Esophagus muscularis mucosa (tissue), 4 donors: ENCODE data around the gene BBS1. TPM values are rescaled to one million over a fixed set of nuclear protein-coding genes. Genes with fewer than 3 reads are reported as not detected.

Source experiments
- DNase-seq: peaks from one replicate; pipeline ENCODE4 v3.0.0-alpha.2; 2017; ENCODE audit errors: extremely low spot score
- H3K27ac ChIP-seq, 4 donors: fragments of 200-600 bp; sonication (generic); replicated peaks in 1 of 4; 1 replicate in 3 of 4; 2 replicates in 1 of 4; pipeline ENCODE4 v1.5.1; 2016 to 2019; ENCODE audit warnings: mild to moderate bottlenecking in 1 of 4
- H3K27me3 ChIP-seq, 4 donors: fragments of 200-600 bp; sonication (generic); one replicate each; pipeline versions ENCODE4 v1.5.1 to v1.6.0; 2016 to 2019
- H3K36me3 ChIP-seq, 4 donors: fragments of 200-600 bp; sonication (generic); one replicate each; pipeline ENCODE4 v1.5.1; 2016 to 2019
- H3K4me1 ChIP-seq, 4 donors: fragments of 200-600 bp; sonication (generic); one replicate each; pipeline ENCODE4 v1.5.1; 2016 to 2019
- H3K4me3 ChIP-seq, 4 donors: fragments of 200-600 bp; sonication (generic); 1 replicate in 2 of 4; 2 replicates in 2 of 4; pipeline ENCODE4 v1.5.1; 2016 to 2019; ENCODE audit warnings: mild to moderate bottlenecking in 4 of 4, moderate library complexity in 1 of 4
- H3K9me3 ChIP-seq, 4 donors: fragments of 200-600 bp; sonication (generic); 1 replicate in 3 of 4; 2 replicates in 1 of 4; pipeline ENCODE4 v1.5.1; 2016 to 2019
- CTCF ChIP-seq, 3 experiments: fragments of 200-600 bp in 2 of 3; fragments of 450-650 bp in 1 of 3; sonication (generic) in 2 of 3; IDR thresholded peaks; one replicate each; pipeline ENCODE4 v1.5.1; 2017 to 2019; ENCODE audit warnings: antibody characterized with exemption in 3 of 3, mild to moderate bottlenecking in 2 of 3, moderate library complexity in 1 of 3
- EP300 ChIP-seq: sonication (generic); formaldehyde crosslinking; IDR thresholded peaks from one replicate; pipeline ENCODE4 v1.6.1; 2017; ENCODE audit warnings: antibody characterized with exemption
- POLR2A ChIP-seq: fragments of 450-650 bp; IDR thresholded peaks from one replicate; pipeline ENCODE4 v1.6.1; 2017; ENCODE audit warnings: antibody characterized with exemption, moderate library complexity, mild to moderate bottlenecking, low read depth
- POLR2AphosphoS5 ChIP-seq, 2 donors: sonication (generic); formaldehyde crosslinking; IDR thresholded peaks; one replicate each; pipeline ENCODE4 v1.6.1; 2017; ENCODE audit warnings: antibody characterized with exemption in 2 of 2
- WGBS: methylation state at CpG from one replicate; pipeline ENCODE4 v1.1.5; 2018; 5-methylcytosine and 5-hydroxymethylcytosine counted together
- intact Hi-C: fragments of 100-400 bp; cut with DNase I; formaldehyde crosslinking; loops from one replicate; pipeline ENCODE4 v1.15.1; 2023
- total RNA-seq, 4 donors: library from RNA; depleted of rRNA; stranded (reverse); fragments of >200 nt; gene quantifications; one replicate each; pipeline versions ENCODE4 v1.1.0 to v1.2.1, GENCODE V29; 2016

Gene BBS1
- total RNA-seq, 4 donors from 2014 or later, result 68.1 to 78.5 (median 73.1) TPM

GRCh38 chr11:66476841-66477251 is 33.6 kb upstream of the BBS1 start:
- TF ChIP-seq POLR2A, result no peak
- no peak for TF ChIP-seq POLR2AphosphoS5 (IDR thresholded peaks at IDR 0.05)
- no peak for TF ChIP-seq CTCF (IDR thresholded peaks at IDR 0.05)
- TF ChIP-seq EP300, result no peak
- 65% methylated on average over 9 of the region's 9 CpGs for WGBS
- intact Hi-C loops, result no loop called here
- Histone ChIP-seq H3K4me1 (peaks cover 8 to 27% (median 22%) of the 10 kb centered on the region in 4 donors), H3K4me3 (no peak overlapping the region), H3K27me3 (no peaks in the 10 kb centered on the region), H3K9me3 (no peaks in the 10 kb centered on the region), H3K36me3 (peaks cover 24 to 48% (median 44%) of the 10 kb centered on the region in 4 donors), H3K27ac (no peak overlapping the region)
- DNase-seq, result no peak

GRCh38 chr11:66477263-66478201 is 32.9 kb upstream of the BBS1 start:
- Histone ChIP-seq H3K9me3 (no peaks in the 10 kb centered on the region), H3K4me3 (no peak overlapping the region), H3K36me3 (peaks cover 21 to 43% (median 38%) of the 10 kb centered on the region in 4 donors), H3K27ac (no peak overlapping the region), H3K27me3 (no peaks in the 10 kb centered on the region), H3K4me1 (peaks cover 8 to 27% (median 22%) of the 10 kb centered on the region in 4 donors)
- no peak for TF ChIP-seq POLR2A
- no peak for TF ChIP-seq POLR2AphosphoS5 (IDR thresholded peaks at IDR 0.05)
- no peak for TF ChIP-seq EP300
- no peak for TF ChIP-seq CTCF (IDR thresholded peaks at IDR 0.05)
- intact Hi-C loops, result no loop called here
- no peak for DNase-seq
- WGBS, result 87% methylated on average over 11 of the region's 11 CpGs

GRCh38 chr11:66478729-66479393 is 31.6 kb upstream of the BBS1 start:
- Histone ChIP-seq H3K27ac (peak overlapping the region; percentile 90 to 94 (median 94)), H3K4me3 (peak overlapping the region; percentile 67 to 82 (median 74)), H3K36me3 (peaks cover 8 to 41% (median 30%) of the 10 kb centered on the region in 4 donors), H3K4me1 (peaks cover 8 to 27% (median 22%) of the 10 kb centered on the region in 4 donors), H3K27me3 (no peaks in the 10 kb centered on the region), H3K9me3 (no peaks in the 10 kb centered on the region)
- intact Hi-C loops, result no loop called here
- WGBS, result 54% methylated on average over 7 of the region's 8 CpGs
- no peak for DNase-seq
- no peak for TF ChIP-seq EP300
- TF ChIP-seq POLR2AphosphoS5 (IDR thresholded peaks at IDR 0.05), result no peak
- peak; percentile 60 to 74 (median 69) for TF ChIP-seq CTCF (IDR thresholded peaks at IDR 0.05)

GRCh38 chr11:66479394-66480116 is 30.9 kb upstream of the BBS1 start:
- peak overlapping the region; percentile 90 to 94 (median 94) for H3K27ac ChIP-seq
- 0% methylated on average over 25 of the region's 34 CpGs for WGBS

More at GRCh38 chr11:66479394-66480116, 30.9 kb upstream of the BBS1 start:
- Histone ChIP-seq H3K36me3 (peaks cover 6 to 40% (median 27%) of the 10 kb centered on the region in 4 donors), H3K9me3 (no peaks in the 10 kb centered on the region), H3K4me3 (peak overlapping the region; percentile 67 to 82 (median 74)), H3K27me3 (no peaks in the 10 kb centered on the region), H3K4me1 (peaks cover 8 to 27% (median 22%) of the 10 kb centered on the region in 4 donors)
- peak; percentile 94 for DNase-seq
- intact Hi-C loops, result no loop called here
- TF ChIP-seq POLR2AphosphoS5 (IDR thresholded peaks at IDR 0.05) (no peak), POLR2A (no peak), CTCF (IDR thresholded peaks at IDR 0.05) (no peak), EP300 (no peak)
